ENCODE results near the gene FEZF2.

The FEZF2 gene

GRCh38 chr3:62365391-62366125 lies 7.8 kb downstream of the FEZF2 start:
- H3K4me2 ChIP-seq (ENCODE audit: low read length) = no peak overlapping the region
- H3K27me3 ChIP-seq (ENCODE audit: insufficient read depth, low read length) = no peaks in the 10 kb centered on the region
- no peak overlapping the region for H3K27ac ChIP-seq (ENCODE audit: low read depth, low read length, poor library complexity, severe bottlenecking)
- no peaks in the 10 kb centered on the region for H4K20me1 ChIP-seq (ENCODE audit: insufficient read depth, low read length)
- no peaks in the 10 kb centered on the region for H3K9me3 ChIP-seq (ENCODE audit: low read length)
- no peaks in the 10 kb centered on the region for H3K9me2 ChIP-seq (ENCODE audit: low read depth, low read length)
- H3K4me3 ChIP-seq (ENCODE audit: low read depth, low read length, poor library complexity, severe bottlenecking) = no peak overlapping the region
- TF ChIP-seq CTCF (IDR thresholded peaks at IDR 0.05; ENCODE audit: low read length) (no peak), EZH2 (IDR thresholded peaks at IDR 0.05; ENCODE audit: borderline replicate concordance, low read length) (no peak)
- no peaks in the 10 kb centered on the region for H3K79me2 ChIP-seq (ENCODE audit: insufficient read depth, low read length)
- no peaks in the 10 kb centered on the region for H3K36me3 ChIP-seq (ENCODE audit: insufficient read depth, low read length)
- H2AFZ ChIP-seq (ENCODE audit: low read length) = no peak overlapping the region
- H3K9ac ChIP-seq (ENCODE audit: low read length) = no peak overlapping the region
- no peaks in the 10 kb centered on the region for H3F3A ChIP-seq (ENCODE audit: insufficient read depth, low read length)
- H3K4me1 ChIP-seq (ENCODE audit: insufficient read depth, low read length, severe bottlenecking) = no peaks in the 10 kb centered on the region

DNA sequence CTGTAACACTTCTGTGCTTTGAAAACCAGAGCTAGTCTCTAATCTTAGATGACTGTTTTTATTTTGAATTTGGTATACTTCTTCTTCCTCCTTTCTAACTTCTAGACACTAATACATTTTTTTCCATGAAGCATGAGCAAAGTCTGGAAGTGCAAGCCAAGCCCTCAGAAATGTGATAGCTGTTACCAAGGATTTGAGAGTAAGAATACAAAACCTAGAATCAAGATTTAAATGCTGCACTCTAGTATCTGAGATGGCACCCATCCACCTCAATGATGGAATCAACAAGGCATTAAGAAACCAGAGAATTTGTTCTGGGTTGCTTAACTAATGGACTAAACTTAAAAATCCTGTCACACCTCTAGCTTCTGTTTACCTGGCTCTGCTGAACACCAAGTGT lies 9.2 kb downstream of the FEZF2 start:
- Histone ChIP-seq H3K27me3 (ENCODE audit: insufficient read depth, low read length) (no peaks in the 10 kb centered on the region), H3F3A (ENCODE audit: insufficient read depth, low read length) (no peaks in the 10 kb centered on the region), H3K27ac (ENCODE audit: low read depth, low read length, poor library complexity, severe bottlenecking) (no peak overlapping the region), H3K4me1 (ENCODE audit: insufficient read depth, low read length, severe bottlenecking) (no peaks in the 10 kb centered on the region), H4K20me1 (ENCODE audit: insufficient read depth, low read length) (no peaks in the 10 kb centered on the region), H3K9me2 (ENCODE audit: low read depth, low read length) (no peaks in the 10 kb centered on the region), H3K36me3 (ENCODE audit: insufficient read depth, low read length) (no peaks in the 10 kb centered on the region), H3K79me2 (ENCODE audit: insufficient read depth, low read length) (no peaks in the 10 kb centered on the region), H2AFZ (ENCODE audit: low read length) (no peak overlapping the region), H3K4me2 (ENCODE audit: low read length) (no peak overlapping the region), H3K9me3 (ENCODE audit: low read length) (no peaks in the 10 kb centered on the region), H3K9ac (ENCODE audit: low read length) (no peak overlapping the region), H3K4me3 (ENCODE audit: low read depth, low read length, poor library complexity, severe bottlenecking) (no peak overlapping the region)
- TF ChIP-seq EZH2 (IDR thresholded peaks at IDR 0.05; ENCODE audit: borderline replicate concordance, low read length) = no peak
- no peak for TF ChIP-seq CTCF (IDR thresholded peaks at IDR 0.05; ENCODE audit: low read length)

DNA sequence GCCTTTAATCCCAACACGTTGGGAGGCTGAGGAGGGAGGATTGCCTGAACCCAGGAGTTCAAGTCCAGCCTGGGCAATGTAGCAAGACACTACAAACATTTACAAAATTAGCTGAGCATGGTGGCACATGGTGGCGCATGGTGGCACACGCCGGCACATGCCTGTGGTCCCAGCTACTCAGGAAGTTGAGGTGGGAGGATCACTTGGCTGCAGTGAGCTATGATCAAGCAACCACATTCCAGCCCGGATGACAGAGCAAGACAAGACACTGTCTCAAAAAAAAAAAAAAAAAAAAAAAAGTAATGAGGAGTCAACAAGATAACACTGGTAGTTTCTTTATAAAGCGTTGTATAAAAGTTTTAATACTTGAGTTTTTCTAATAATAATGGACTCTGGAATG lies 10.1 kb downstream of the FEZF2 start:
- H3K4me3 ChIP-seq (ENCODE audit: low read depth, low read length, poor library complexity, severe bottlenecking) = no peak overlapping the region
- H4K20me1 ChIP-seq (ENCODE audit: insufficient read depth, low read length) = no peaks in the 10 kb centered on the region
- no peaks in the 10 kb centered on the region for H3K4me1 ChIP-seq (ENCODE audit: insufficient read depth, low read length, severe bottlenecking)
- H3F3A ChIP-seq (ENCODE audit: insufficient read depth, low read length) = no peaks in the 10 kb centered on the region
- no peaks in the 10 kb centered on the region for H3K36me3 ChIP-seq (ENCODE audit: insufficient read depth, low read length)
- H3K79me2 ChIP-seq (ENCODE audit: insufficient read depth, low read length) = no peaks in the 10 kb centered on the region
- H2AFZ ChIP-seq (ENCODE audit: low read length) = no peak overlapping the region
- no peaks in the 10 kb centered on the region for H3K9me3 ChIP-seq (ENCODE audit: low read length)
- no peaks in the 10 kb centered on the region for H3K27me3 ChIP-seq (ENCODE audit: insufficient read depth, low read length)
- no peak for TF ChIP-seq CTCF (IDR thresholded peaks at IDR 0.05; ENCODE audit: low read length)
- no peak for TF ChIP-seq EZH2 (IDR thresholded peaks at IDR 0.05; ENCODE audit: borderline replicate concordance, low read length)
- H3K4me2 ChIP-seq (ENCODE audit: low read length) = no peak overlapping the region
- H3K9me2 ChIP-seq (ENCODE audit: low read depth, low read length) = no peaks in the 10 kb centered on the region
- no peak overlapping the region for H3K9ac ChIP-seq (ENCODE audit: low read length)
- H3K27ac ChIP-seq (ENCODE audit: low read depth, low read length, poor library complexity, severe bottlenecking) = no peak overlapping the region

Data from OCI-LY1 (cell line).